Heart right ventricle (tissue), 16 donors: ENCODE measurements around the gene NUDT3. TPM values are rescaled to one million over a fixed set of nuclear protein-coding genes. Genes with fewer than 3 reads are reported as not detected.

Experiments used
- ATAC-seq, 8 donors: fragments of 200-7000 bp; cut with Tn5 transposase; one replicate each; pipeline ENCODE4 v1.9.1; 2020; ENCODE audit warnings: mild to moderate bottlenecking in 8 of 8, moderate library complexity in 8 of 8, moderate number of reproducible peaks in 1 of 8
- DNase-seq, 2 donors: peaks; one replicate each; pipeline ENCODE4 v3.0.0-alpha.2; 2020
- H3K27ac ChIP-seq, 10 donors: fragments of 200-600 bp; sonication (generic) in 2 of 10; one replicate each; pipeline versions ENCODE4 v1.5.0 to v1.8.0; 2020 to 2022; ENCODE audit warnings: mild to moderate bottlenecking in 3 of 10
- H3K27me3 ChIP-seq, 7 donors: fragments of 200-600 bp; one replicate each; pipeline ENCODE4 v1.8.0; 2021 to 2022; ENCODE audit warnings: mild to moderate bottlenecking in 2 of 7
- H3K36me3 ChIP-seq, 9 donors: fragments of 200-600 bp; sonication (generic) in 1 of 9; one replicate each; pipeline versions ENCODE4 v1.5.0 to v1.8.0; 2020 to 2022; ENCODE audit warnings: mild to moderate bottlenecking in 2 of 9
- H3K4me1 ChIP-seq, 9 donors: fragments of 200-600 bp; sonication (generic) in 1 of 9; one replicate each; pipeline versions ENCODE4 v1.5.0 to v1.8.0; 2020 to 2022; ENCODE audit warnings: mild to moderate bottlenecking in 4 of 9
- H3K4me3 ChIP-seq, 10 donors: fragments of 200-600 bp; sonication (generic) in 2 of 10; one replicate each; pipeline versions ENCODE4 v1.5.0 to v1.8.0; 2020 to 2022; ENCODE audit warnings: mild to moderate bottlenecking in 7 of 10, moderate library complexity in 2 of 10
- H3K9me3 ChIP-seq, 11 donors: fragments of 200-600 bp in 10 of 11; sonication (generic) in 2 of 11; one replicate each; pipeline versions ENCODE4 v1.5.0 to v1.8.0; 2013 to 2022; ENCODE audit warnings: mild to moderate bottlenecking in 2 of 11, control low read depth in 1 of 11, moderate library complexity in 1 of 11
- WGBS, 2 donors: extraction: QIAGEN DNeasy Blood & Tissue Kit; methylation state at CpG; one replicate each; pipeline ENCODE4 v1.1.7; 2013; ENCODE audit warnings: inconsistent platforms in 1 of 2; 5-methylcytosine and 5-hydroxymethylcytosine counted together
- intact Hi-C, 10 donors: fragments of 100-400 bp; cut with DNase I; formaldehyde crosslinking; loops; one replicate each; pipeline versions ENCODE4 v1.11.1 to v1.14.2; 2022
- polyA plus RNA-seq, 2 donors: library from polyadenylated mRNA; stranded (reverse); fragments of 200-250 nt; gene quantifications; one replicate each; pipeline ENCODE4 v1.2.3, GENCODE V29; 2013
- total RNA-seq, 10 donors: library from RNA; stranded (reverse); fragmentation: NEBNext Ultra II Directional in 3 of 10; extraction: Animal tissue kit (Norgen Biotek cat#: 25700) in 3 of 10; gene quantifications; one replicate each; pipeline versions ENCODE4 v1.2.1 to v1.2.4, GENCODE V29; 2021 to 2023
- TF ChIP-seq, protein P1 (sequence below), 9 donors: fragments of 200-600 bp; sonication (generic) in 2 of 9; IDR thresholded peaks; one replicate each; pipeline versions ENCODE4 v1.5.0 to v1.8.0; 2021 to 2022; ENCODE audit warnings: antibody characterized with exemption in 9 of 9, mild to moderate bottlenecking in 5 of 9, moderate library complexity in 1 of 9
- donor health status: Arrhythmogenic right ventricular cardiomyopathy.
- donor health status: ischemic (EF 13 %, LVEDD 7.1; RV severe dilation, severe dysfunction).
- donor health status: healthy with polysubstance abuse.
- donor health status: DM: no; HTN: yes; CAD: no.
- donor health status: DM: no; HTN: no; CAD: no.
- donor health status: ischemic (EF 25% LVEDD 6.9; RV normal size, moderate dysfunction).
- donor health status: ischemic (EF 25% LVEDD 5.7; RV mildly dilated, moderate dysfunction).
- donor health status: healthy.
- donor health status: DM: yes; HTN: yes; CAD: no.
- donor health status: Ischemic cardiomyopathy.
- donor health status: ischemic (EF 35%, LVEDD 5.7; RV mildly dilated, moderate dysfunction).
- donor health status: nonischemic (EF 11% LVEDD 7.7; RV severe dilation, severe dysfunction).
- donor health status: DM: yes; HTN: yes; CAD: no.
- donor health status: PGD.
- donor health status: ischemic (EF 29% LVEDD 5.4; RV normal size, mild dysfunction).
- donor health status: nonischemic (EF 23%, LVEDD 6.1; RV moderate dilation, normal function).

The NUDT3 gene
- total and polyA plus RNA-seq, 12 donors = 9.3 to 67.1 (median 54.4) TPM

DNA sequence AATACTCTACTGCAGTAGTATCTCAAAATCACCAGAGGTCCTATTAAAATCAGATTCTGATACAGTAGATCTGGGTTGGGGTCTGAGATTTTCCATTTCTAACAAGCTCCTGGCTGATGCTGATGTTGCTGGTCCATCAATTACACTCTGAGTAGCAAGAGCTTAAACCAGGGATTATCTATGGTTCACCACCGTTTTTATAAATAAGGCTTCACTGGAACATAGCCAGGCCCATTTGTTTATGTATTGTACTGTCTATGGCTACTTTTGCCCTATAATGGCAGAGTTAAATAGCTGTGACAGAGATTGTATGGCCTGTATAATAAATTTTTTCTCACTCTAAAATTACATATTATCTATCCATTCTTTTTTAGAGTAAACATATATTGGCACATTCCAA is 53.0 kb downstream of the NUDT3 start:
- TF ChIP-seq, protein P1, sequence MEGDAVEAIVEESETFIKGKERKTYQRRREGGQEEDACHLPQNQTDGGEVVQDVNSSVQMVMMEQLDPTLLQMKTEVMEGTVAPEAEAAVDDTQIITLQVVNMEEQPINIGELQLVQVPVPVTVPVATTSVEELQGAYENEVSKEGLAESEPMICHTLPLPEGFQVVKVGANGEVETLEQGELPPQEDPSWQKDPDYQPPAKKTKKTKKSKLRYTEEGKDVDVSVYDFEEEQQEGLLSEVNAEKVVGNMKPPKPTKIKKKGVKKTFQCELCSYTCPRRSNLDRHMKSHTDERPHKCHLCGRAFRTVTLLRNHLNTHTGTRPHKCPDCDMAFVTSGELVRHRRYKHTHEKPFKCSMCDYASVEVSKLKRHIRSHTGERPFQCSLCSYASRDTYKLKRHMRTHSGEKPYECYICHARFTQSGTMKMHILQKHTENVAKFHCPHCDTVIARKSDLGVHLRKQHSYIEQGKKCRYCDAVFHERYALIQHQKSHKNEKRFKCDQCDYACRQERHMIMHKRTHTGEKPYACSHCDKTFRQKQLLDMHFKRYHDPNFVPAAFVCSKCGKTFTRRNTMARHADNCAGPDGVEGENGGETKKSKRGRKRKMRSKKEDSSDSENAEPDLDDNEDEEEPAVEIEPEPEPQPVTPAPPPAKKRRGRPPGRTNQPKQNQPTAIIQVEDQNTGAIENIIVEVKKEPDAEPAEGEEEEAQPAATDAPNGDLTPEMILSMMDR (IDR thresholded peaks at IDR 0.05) = no peak
- no peak for ATAC-seq
- H3K36me3 ChIP-seq = peaks cover 0 to 22% (median 0%) of the 10 kb centered on the region in 9 donors
- no peak overlapping the region for H3K4me3 ChIP-seq
- H3K9me3 ChIP-seq = no peaks in the 10 kb centered on the region
- intact Hi-C loops = no loop called here
- no peak for DNase-seq
- WGBS, 2 donors = 6 to 12% methylated on average over 1 of the region's 1 CpG
- H3K27me3 ChIP-seq = no peaks in the 10 kb centered on the region
- peaks cover 14 to 92% (median 83%) of the 10 kb centered on the region in 9 donors for H3K4me1 ChIP-seq
- H3K27ac ChIP-seq = peak overlapping the region in 6 of 10 donors; percentile 6 to 53 (median 32)

DNA sequence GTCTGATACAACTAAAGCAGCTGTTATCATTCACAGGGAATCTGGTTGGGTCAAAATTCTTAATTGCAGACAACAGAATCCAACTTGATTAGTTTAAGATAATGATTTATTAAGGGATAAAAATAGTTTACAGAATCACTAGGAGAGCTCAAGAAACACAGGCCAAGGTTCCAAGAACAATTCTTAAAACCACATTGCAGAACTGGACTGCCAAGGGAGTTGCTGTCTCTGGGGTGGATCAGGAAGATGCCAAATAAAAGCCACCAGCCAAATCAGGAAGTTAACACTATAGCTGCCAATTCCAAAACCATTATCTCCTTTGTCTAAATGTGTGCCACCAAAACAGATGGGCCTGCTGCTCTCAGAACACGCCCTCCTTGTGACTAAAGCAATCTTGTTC is 53.7 kb downstream of the NUDT3 start:
- 54 to 80% methylated on average over 1 of the region's 1 CpG for WGBS, 2 donors

DNA sequence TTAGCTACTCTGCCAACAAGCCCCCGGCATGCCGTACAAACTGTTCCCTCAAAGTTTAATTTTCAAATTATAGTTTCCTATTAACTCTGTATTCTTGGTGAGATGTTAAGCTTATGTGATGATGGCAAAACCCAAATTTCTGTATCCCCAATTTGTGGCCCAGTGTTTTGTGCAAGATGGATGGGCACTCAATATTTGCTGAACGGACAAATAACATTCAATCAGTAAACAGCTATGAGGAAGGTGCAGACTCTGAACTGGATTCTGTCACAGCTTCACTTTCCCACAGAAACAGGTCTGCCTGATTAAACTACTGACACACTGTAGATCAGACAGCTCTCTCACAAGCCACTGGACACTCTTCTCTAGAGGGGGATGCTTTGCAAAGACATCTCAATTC is 54.1 kb downstream of the NUDT3 start:
- no peak for DNase-seq
- intact Hi-C loops = no loop called here
- Histone ChIP-seq H3K36me3 (peaks cover 0 to 22% (median 0%) of the 10 kb centered on the region in 9 donors), H3K9me3 (no peaks in the 10 kb centered on the region), H3K4me3 (no peak overlapping the region), H3K4me1 (peaks cover 15 to 90% (median 83%) of the 10 kb centered on the region in 9 donors), H3K27ac (peak overlapping the region in 5 of 10 donors; percentile 11 to 62 (median 39)), H3K27me3 (no peaks in the 10 kb centered on the region)
- WGBS, 2 donors = 77 to 86% methylated on average over 3 of the region's 3 CpGs
- no peak for ATAC-seq
- TF ChIP-seq, protein P1 (IDR thresholded peaks at IDR 0.05) = no peak

More for the DNA sequence above, 53.7 kb downstream of the NUDT3 start:
- peaks cover 14 to 90% (median 83%) of the 10 kb centered on the region in 9 donors for H3K4me1 ChIP-seq
- intact Hi-C loops = no loop called here
- no peaks in the 10 kb centered on the region for H3K27me3 ChIP-seq
- DNase-seq (no peak), ATAC-seq (no peak)
- TF ChIP-seq, protein P1 (IDR thresholded peaks at IDR 0.05) = no peak
- peaks cover 0 to 22% (median 0%) of the 10 kb centered on the region in 9 donors for H3K36me3 ChIP-seq
- H3K9me3 ChIP-seq = no peaks in the 10 kb centered on the region
- H3K4me3 ChIP-seq = no peak overlapping the region
- H3K27ac ChIP-seq = peak overlapping the region in 6 of 10 donors; percentile 6 to 53 (median 31)

DNA sequence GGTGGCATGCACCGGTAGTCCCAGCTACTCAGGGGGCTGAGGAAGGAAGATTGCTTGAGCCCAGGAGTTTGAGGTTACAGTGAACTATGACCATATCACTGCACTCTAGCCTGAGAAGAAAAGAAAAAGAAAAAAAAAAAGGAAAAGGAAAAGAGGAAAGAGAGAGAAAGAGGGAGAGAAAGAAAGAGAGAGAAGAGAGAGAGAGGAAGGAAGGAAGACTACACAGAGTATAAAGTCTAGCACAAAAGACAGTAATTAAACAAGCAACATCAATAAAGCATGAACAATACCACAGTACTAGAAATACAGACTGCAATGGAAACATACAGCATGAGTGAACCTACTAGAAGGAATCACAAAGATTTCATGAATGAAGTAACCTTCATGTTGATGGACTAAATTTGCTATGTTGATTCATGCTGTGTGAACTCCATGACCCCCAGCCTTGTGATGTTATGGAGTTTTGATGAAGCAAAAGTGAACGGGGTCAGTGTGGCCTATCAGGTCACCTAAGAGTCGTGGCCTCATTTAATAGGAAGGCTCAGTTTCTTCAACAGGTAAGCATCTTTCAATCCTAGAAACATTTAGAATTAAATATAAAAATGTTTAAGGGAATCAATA is 57.6 kb downstream of the NUDT3 start:
- TF ChIP-seq, protein P1 (IDR thresholded peaks at IDR 0.05) = no peak
- Histone ChIP-seq H3K27me3 (no peaks in the 10 kb centered on the region), H3K4me3 (no peak overlapping the region), H3K27ac (peak overlapping the region in 9 of 10 donors; percentile 22 to 81 (median 64)), H3K36me3 (peaks cover 0 to 17% (median 0%) of the 10 kb centered on the region in 9 donors), H3K9me3 (no peaks in the 10 kb centered on the region), H3K4me1 (peaks cover 16 to 84% (median 73%) of the 10 kb centered on the region in 9 donors)
- ATAC-seq (no peak), DNase-seq (no peak)
- WGBS, 2 donors = 84 to 88% methylated on average over 3 of the region's 3 CpGs
- intact Hi-C loops = no loop called here
